Esophagus muscularis mucosa (tissue), 4 donors: ENCODE data around the gene BAX. TPM values are rescaled to one million over a fixed set of nuclear protein-coding genes. Genes with fewer than 3 reads are reported as not detected.

Experiments
- DNase-seq: peaks from one replicate; pipeline ENCODE4 v3.0.0-alpha.2; 2017; ENCODE audit errors: extremely low spot score
- H3K27ac ChIP-seq, 4 donors: fragments of 200-600 bp; sonication (generic); replicated peaks in 1 of 4; 1 replicate in 3 of 4; 2 replicates in 1 of 4; pipeline ENCODE4 v1.5.1; 2016 to 2019; ENCODE audit warnings: mild to moderate bottlenecking in 1 of 4
- H3K27me3 ChIP-seq, 4 donors: fragments of 200-600 bp; sonication (generic); one replicate each; pipeline versions ENCODE4 v1.5.1 to v1.6.0; 2016 to 2019
- H3K36me3 ChIP-seq, 4 donors: fragments of 200-600 bp; sonication (generic); one replicate each; pipeline ENCODE4 v1.5.1; 2016 to 2019
- H3K4me1 ChIP-seq, 4 donors: fragments of 200-600 bp; sonication (generic); one replicate each; pipeline ENCODE4 v1.5.1; 2016 to 2019
- H3K4me3 ChIP-seq, 4 donors: fragments of 200-600 bp; sonication (generic); 1 replicate in 2 of 4; 2 replicates in 2 of 4; pipeline ENCODE4 v1.5.1; 2016 to 2019; ENCODE audit warnings: mild to moderate bottlenecking in 4 of 4, moderate library complexity in 1 of 4
- H3K9me3 ChIP-seq, 4 donors: fragments of 200-600 bp; sonication (generic); 1 replicate in 3 of 4; 2 replicates in 1 of 4; pipeline ENCODE4 v1.5.1; 2016 to 2019
- EP300 ChIP-seq: sonication (generic); formaldehyde crosslinking; IDR thresholded peaks from one replicate; pipeline ENCODE4 v1.6.1; 2017; ENCODE audit warnings: antibody characterized with exemption
- POLR2A ChIP-seq: fragments of 450-650 bp; IDR thresholded peaks from one replicate; pipeline ENCODE4 v1.6.1; 2017; ENCODE audit warnings: antibody characterized with exemption, moderate library complexity, mild to moderate bottlenecking, low read depth
- POLR2AphosphoS5 ChIP-seq, 2 donors: sonication (generic); formaldehyde crosslinking; IDR thresholded peaks; one replicate each; pipeline ENCODE4 v1.6.1; 2017; ENCODE audit warnings: antibody characterized with exemption in 2 of 2
- WGBS: methylation state at CpG from one replicate; pipeline ENCODE4 v1.1.5; 2018; 5-methylcytosine and 5-hydroxymethylcytosine counted together
- intact Hi-C: fragments of 100-400 bp; cut with DNase I; formaldehyde crosslinking; loops from one replicate; pipeline ENCODE4 v1.15.1; 2023
- total RNA-seq, 4 donors: library from RNA; depleted of rRNA; stranded (reverse); fragments of >200 nt; gene quantifications; one replicate each; pipeline versions ENCODE4 v1.1.0 to v1.2.1, GENCODE V29; 2016
- TF ChIP-seq, protein P1 (sequence below), 3 experiments: fragments of 200-600 bp in 2 of 3; fragments of 450-650 bp in 1 of 3; sonication (generic) in 2 of 3; IDR thresholded peaks; one replicate each; pipeline ENCODE4 v1.5.1; 2017 to 2019; ENCODE audit warnings: antibody characterized with exemption in 3 of 3, mild to moderate bottlenecking in 2 of 3, moderate library complexity in 1 of 3

BAX gene
- total RNA-seq, 4 donors from 2014 or later = 39.0 to 50.4 (median 42.3) TPM

DNA sequence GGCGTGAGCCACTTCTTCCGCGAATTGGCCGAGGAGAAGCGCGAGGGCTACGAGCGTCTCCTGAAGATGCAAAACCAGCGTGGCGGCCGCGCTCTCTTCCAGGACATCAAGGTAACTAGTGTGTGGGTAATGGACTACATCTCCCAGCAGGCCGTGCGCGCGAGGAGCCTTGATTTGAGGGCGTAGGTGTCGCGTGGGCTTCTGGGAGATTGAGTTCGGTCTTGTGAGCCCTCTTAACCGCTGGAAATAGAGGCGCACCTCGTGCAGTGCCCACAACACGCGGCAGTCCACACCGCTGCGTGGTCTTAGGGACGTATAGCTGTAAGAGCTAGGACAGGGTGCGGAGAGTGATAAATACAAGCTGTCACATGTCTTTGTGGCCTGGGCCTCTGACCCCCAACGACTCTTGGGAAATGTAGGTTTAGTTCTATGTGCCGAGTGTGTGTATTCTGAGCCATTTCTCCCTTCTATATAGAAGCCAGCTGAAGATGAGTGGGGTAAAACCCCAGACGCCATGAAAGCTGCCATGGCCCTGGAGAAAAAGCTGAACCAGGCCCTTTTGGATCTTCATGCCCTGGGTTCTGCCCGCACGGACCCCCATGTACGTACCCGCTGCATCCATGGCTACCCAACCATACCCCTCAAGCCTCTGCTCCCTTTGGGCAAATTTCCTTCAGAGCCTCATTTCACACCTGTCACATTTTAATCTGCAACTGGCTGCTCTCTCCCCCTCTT lies 11.3 kb downstream of the BAX start:
- intact Hi-C loops = loop anchor here (5.0 kb wide), 1 partner anchor 94 kb away; the partner anchor contains the start of gene PPP1R15A
- H3K9me3 ChIP-seq = no peaks in the 10 kb centered on the region
- peaks cover 13 to 56% (median 43%) of the 10 kb centered on the region in 4 donors for H3K36me3 ChIP-seq
- peak overlapping the region; percentile 92 to 94 (median 93) for H3K27ac ChIP-seq
- peaks cover 53 to 71% (median 67%) of the 10 kb centered on the region in 4 donors for H3K4me1 ChIP-seq
- H3K27me3 ChIP-seq = no peaks in the 10 kb centered on the region
- peak overlapping the region; percentile 72 to 94 (median 76) for H3K4me3 ChIP-seq
- TF ChIP-seq EP300 (no peak), POLR2AphosphoS5 (IDR thresholded peaks at IDR 0.05) (peak in 1 of 2 donors; percentile 83)
- TF ChIP-seq, protein P1, sequence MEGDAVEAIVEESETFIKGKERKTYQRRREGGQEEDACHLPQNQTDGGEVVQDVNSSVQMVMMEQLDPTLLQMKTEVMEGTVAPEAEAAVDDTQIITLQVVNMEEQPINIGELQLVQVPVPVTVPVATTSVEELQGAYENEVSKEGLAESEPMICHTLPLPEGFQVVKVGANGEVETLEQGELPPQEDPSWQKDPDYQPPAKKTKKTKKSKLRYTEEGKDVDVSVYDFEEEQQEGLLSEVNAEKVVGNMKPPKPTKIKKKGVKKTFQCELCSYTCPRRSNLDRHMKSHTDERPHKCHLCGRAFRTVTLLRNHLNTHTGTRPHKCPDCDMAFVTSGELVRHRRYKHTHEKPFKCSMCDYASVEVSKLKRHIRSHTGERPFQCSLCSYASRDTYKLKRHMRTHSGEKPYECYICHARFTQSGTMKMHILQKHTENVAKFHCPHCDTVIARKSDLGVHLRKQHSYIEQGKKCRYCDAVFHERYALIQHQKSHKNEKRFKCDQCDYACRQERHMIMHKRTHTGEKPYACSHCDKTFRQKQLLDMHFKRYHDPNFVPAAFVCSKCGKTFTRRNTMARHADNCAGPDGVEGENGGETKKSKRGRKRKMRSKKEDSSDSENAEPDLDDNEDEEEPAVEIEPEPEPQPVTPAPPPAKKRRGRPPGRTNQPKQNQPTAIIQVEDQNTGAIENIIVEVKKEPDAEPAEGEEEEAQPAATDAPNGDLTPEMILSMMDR (IDR thresholded peaks at IDR 0.05) = no peak
- 21% methylated on average over 17 of the region's 36 CpGs for WGBS
- DNase-seq = peak; percentile 97

DNA sequence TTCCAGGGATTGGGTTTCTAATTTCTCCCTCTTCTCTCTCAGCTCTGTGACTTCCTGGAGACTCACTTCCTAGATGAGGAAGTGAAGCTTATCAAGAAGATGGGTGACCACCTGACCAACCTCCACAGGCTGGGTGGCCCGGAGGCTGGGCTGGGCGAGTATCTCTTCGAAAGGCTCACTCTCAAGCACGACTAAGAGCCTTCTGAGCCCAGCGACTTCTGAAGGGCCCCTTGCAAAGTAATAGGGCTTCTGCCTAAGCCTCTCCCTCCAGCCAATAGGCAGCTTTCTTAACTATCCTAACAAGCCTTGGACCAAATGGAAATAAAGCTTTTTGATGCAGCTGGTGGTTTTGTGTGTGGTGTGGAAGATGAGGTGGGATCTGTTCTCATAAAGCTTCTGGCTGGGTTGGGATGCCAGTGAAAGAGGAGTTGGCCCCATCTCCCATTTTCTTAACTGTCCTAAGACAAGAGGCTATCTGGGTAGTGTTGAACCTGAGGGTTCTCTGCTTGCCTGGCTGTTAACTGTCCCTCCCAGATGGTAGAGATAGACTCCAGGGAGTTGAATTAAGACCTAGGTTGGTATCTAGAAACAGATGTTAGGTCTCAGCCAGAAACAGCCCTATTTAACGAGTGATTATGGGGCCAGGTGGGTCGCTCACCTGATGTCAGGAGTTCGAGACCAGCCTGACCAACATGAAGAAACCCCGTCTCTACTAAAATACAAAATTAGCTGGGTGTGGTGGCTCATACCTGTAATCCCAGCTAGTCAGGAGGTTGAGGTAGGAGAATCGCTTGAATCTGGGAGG lies 12.1 kb downstream of the BAX start:
- Histone ChIP-seq H3K27ac (peak overlapping the region; percentile 92 to 94 (median 93)), H3K9me3 (no peaks in the 10 kb centered on the region), H3K4me1 (peaks cover 53 to 73% (median 69%) of the 10 kb centered on the region in 4 donors), H3K27me3 (no peaks in the 10 kb centered on the region), H3K4me3 (peak overlapping the region; percentile 72 to 94 (median 76)), H3K36me3 (peaks cover 13 to 61% (median 49%) of the 10 kb centered on the region in 4 donors)
- TF ChIP-seq POLR2AphosphoS5 (IDR thresholded peaks at IDR 0.05) (no peak), EP300 (no peak), POLR2A (no peak)
- TF ChIP-seq, protein P1 (IDR thresholded peaks at IDR 0.05) = no peak
- 83% methylated on average over 10 of the region's 10 CpGs for WGBS
- no peak for DNase-seq
- intact Hi-C loops = loop anchor here (5.0 kb wide), 1 partner anchor 94 kb away; the partner anchor contains the start of gene PPP1R15A

DNA sequence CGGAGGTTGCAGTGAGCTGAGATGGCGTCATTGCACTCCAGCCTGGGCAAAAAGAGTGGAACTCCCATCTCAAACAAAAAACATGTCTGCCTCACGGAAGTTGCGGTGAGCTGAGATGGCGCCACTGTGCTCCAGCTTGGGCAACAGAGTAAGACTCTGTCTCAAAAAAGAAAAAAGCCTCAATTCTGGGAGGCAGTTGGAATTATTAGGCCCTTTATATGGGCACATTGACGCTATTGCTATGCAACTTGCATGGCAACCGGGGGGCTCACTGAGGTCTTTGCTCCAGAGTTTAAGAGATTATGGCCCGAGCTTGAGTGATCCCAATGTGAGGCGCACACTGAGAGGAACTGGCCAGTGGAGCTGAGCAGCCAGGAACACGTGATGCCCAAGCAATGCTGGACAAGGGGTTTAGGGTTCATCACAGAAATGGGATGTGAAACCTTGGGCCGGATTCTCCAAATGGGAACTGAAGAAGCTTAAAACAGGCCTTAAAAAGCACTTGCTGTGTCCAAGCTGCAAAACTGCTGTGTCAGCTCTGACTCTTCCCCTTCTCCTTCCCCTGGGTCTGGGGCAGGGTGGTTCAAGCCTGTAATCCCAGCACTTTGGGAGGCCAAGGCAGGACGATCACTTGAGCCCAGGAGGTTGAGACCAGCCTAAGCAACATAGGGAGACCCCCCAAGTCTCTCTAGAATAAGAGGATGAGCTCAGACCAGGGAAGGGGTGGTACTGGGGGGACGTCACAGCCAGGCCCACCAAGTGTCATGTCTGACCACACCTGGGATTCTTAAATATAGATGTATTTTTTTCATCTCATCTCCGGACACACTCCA lies 12.9 kb downstream of the BAX start:
- Histone ChIP-seq H3K27me3 (no peaks in the 10 kb centered on the region), H3K27ac (peak overlapping the region; percentile 92 to 94 (median 93)), H3K36me3 (peaks cover 16 to 69% (median 57%) of the 10 kb centered on the region in 4 donors), H3K9me3 (no peaks in the 10 kb centered on the region), H3K4me1 (peaks cover 49 to 65% (median 61%) of the 10 kb centered on the region in 4 donors), H3K4me3 (peak overlapping the region; percentile 72 to 94 (median 76))
- WGBS = 74% methylated on average over 14 of the region's 14 CpGs
- intact Hi-C loops = loop anchor here (5.0 kb wide), 1 partner anchor 95 kb away; the partner anchor contains the start of gene PPP1R15A
- no peak for DNase-seq
- TF ChIP-seq POLR2AphosphoS5 (IDR thresholded peaks at IDR 0.05) = peak in 1 of 2 donors; percentile 15
- no peak for TF ChIP-seq EP300

DNA sequence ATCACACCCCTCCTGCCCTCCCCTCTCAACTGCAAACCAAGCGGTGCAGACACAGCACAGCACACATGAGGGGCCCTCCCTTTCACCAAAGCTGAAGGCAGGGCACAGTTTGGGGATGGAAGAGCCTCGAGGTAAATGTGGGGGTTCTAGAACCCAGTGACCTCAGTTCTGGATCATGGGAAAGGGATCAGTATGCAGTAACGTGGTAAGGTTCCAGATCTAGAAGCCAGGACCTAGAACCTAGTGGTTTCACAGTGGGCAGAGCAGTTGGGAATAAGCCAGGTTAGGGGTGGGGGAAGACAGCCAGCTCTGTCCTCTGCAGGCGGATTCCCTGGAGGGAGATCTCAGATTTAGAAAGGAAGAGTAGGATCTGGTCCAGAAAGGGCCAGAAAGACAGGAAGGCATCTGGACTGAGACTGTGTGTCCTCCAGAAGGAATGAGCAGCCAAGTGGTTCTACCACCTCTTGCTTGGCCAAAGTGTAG lies 13.5 kb downstream of the BAX start:
- peaks cover 20 to 75% (median 64%) of the 10 kb centered on the region in 4 donors for H3K36me3 ChIP-seq
- H3K9me3 ChIP-seq = no peaks in the 10 kb centered on the region
- DNase-seq = no peak
- no peaks in the 10 kb centered on the region for H3K27me3 ChIP-seq
- WGBS = 62% methylated on average over 4 of the region's 4 CpGs
- intact Hi-C loops = loop anchor here (5.0 kb wide), 1 partner anchor 96 kb away; the partner anchor contains the start of gene PPP1R15A
- TF ChIP-seq EP300 (no peak), POLR2AphosphoS5 (IDR thresholded peaks at IDR 0.05) (no peak), POLR2A (no peak)
- TF ChIP-seq, protein P1 (IDR thresholded peaks at IDR 0.05) = no peak
- no peak overlapping the region for H3K4me3 ChIP-seq
- H3K27ac ChIP-seq = peak overlapping the region; percentile 53 to 93 (median 92)
- H3K4me1 ChIP-seq = peaks cover 47 to 58% (median 55%) of the 10 kb centered on the region in 4 donors
